Breast epithelium (tissue), 3 donors: Measurements from ENCODE around the gene FSD1.

Experiments
- POLR2A ChIP-seq: fragments of 450-650 bp; IDR thresholded peaks from one replicate; pipeline ENCODE4 v1.6.1; 2016; ENCODE audit warnings: antibody characterized with exemption, mild to moderate bottlenecking, moderate library complexity
- POLR2AphosphoS5 ChIP-seq, 3 donors: sonication (generic); formaldehyde crosslinking; IDR thresholded peaks; one replicate each; pipeline ENCODE4 v1.6.1; 2017; ENCODE audit warnings: antibody characterized with exemption in 3 of 3
- TF ChIP-seq, protein P1 (sequence below), 3 donors: fragments of 450-650 bp; IDR thresholded peaks; one replicate each; pipeline ENCODE4 v1.5.1; 2016 to 2017; ENCODE audit warnings: antibody characterized with exemption in 3 of 3, mild to moderate bottlenecking in 3 of 3, moderate library complexity in 3 of 3

GRCh38 chr19:4372165-4373012 is 68.0 kb downstream of the FSD1 start:
- TF ChIP-seq, protein P1, sequence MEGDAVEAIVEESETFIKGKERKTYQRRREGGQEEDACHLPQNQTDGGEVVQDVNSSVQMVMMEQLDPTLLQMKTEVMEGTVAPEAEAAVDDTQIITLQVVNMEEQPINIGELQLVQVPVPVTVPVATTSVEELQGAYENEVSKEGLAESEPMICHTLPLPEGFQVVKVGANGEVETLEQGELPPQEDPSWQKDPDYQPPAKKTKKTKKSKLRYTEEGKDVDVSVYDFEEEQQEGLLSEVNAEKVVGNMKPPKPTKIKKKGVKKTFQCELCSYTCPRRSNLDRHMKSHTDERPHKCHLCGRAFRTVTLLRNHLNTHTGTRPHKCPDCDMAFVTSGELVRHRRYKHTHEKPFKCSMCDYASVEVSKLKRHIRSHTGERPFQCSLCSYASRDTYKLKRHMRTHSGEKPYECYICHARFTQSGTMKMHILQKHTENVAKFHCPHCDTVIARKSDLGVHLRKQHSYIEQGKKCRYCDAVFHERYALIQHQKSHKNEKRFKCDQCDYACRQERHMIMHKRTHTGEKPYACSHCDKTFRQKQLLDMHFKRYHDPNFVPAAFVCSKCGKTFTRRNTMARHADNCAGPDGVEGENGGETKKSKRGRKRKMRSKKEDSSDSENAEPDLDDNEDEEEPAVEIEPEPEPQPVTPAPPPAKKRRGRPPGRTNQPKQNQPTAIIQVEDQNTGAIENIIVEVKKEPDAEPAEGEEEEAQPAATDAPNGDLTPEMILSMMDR (IDR thresholded peaks at IDR 0.05) = no peak
- TF ChIP-seq POLR2AphosphoS5 (IDR thresholded peaks at IDR 0.05) (no peak), POLR2A (no peak)
